GM18517 (cell line): ENCODE results near the gene TARP.

Source experiments
- ATAC-seq: cut with Tn5 transposase; IDR thresholded peaks from one replicate; pipeline ENCODE4 v1.9.1; 2021; ENCODE audit warnings: mild to moderate bottlenecking, moderate library complexity; ENCODE audit not compliant: unreplicated experiment

Gene TARP

GRCh38 chr7:38273286-38273995 is at the start of gene TARP:
Gene TARP (minus strand): TSS chr7:38273636.
- ATAC-seq = no peak

- no peak for ATAC-seq
Measured at GRCh38 chr7:38323156-38323555, 49.7 kb upstream of the TARP start.

- ATAC-seq = no peak
Measured at GRCh38 chr7:38322461-38322860, 49.0 kb upstream of the TARP start.

- ATAC-seq = no peak
Measured at GRCh38 chr7:38321967-38322366, 48.5 kb upstream of the TARP start.

- no peak for ATAC-seq
Measured at GRCh38 chr7:38321515-38321944, 48.1 kb upstream of the TARP start.

GRCh38 chr7:38321050-38321449 is 47.6 kb upstream of the TARP start:
- ATAC-seq = no peak

GRCh38 chr7:38319873-38320272 is 46.4 kb upstream of the TARP start:
- ATAC-seq = no peak

- ATAC-seq = peak; percentile 77
Measured at GRCh38 chr7:38318803-38319416, 45.5 kb upstream of the TARP start.

GRCh38 chr7:38318241-38318640 is 44.8 kb upstream of the TARP start:
- ATAC-seq = no peak

- ATAC-seq = no peak
Measured at GRCh38 chr7:38317515-38317914, 44.1 kb upstream of the TARP start.

GRCh38 chr7:38316733-38317360 is 43.4 kb upstream of the TARP start:
- ATAC-seq = no peak

GRCh38 chr7:38315410-38315809 is 42.0 kb upstream of the TARP start:
- no peak for ATAC-seq

GRCh38 chr7:38312821-38313220 is 39.4 kb upstream of the TARP start:
- ATAC-seq = no peak

- ATAC-seq = no peak
Measured at GRCh38 chr7:38311329-38311937, 38.0 kb upstream of the TARP start.

GRCh38 chr7:38310591-38311101 is 37.2 kb upstream of the TARP start:
- no peak for ATAC-seq

GRCh38 chr7:38309555-38309954 is 36.1 kb upstream of the TARP start:
- ATAC-seq = no peak

- ATAC-seq = no peak
Measured at GRCh38 chr7:38308140-38308539, 34.7 kb upstream of the TARP start.

GRCh38 chr7:38307640-38308039 is 34.2 kb upstream of the TARP start:
- ATAC-seq = no peak

GRCh38 chr7:38306914-38307313 is 33.5 kb upstream of the TARP start:
- no peak for ATAC-seq

- ATAC-seq = no peak
Measured at GRCh38 chr7:38306171-38306570, 32.7 kb upstream of the TARP start.

GRCh38 chr7:38303866-38304265 is 30.4 kb upstream of the TARP start:
- no peak for ATAC-seq

GRCh38 chr7:38300175-38300574 is 26.7 kb upstream of the TARP start:
- no peak for ATAC-seq
